Neural cell (in vitro differentiated cells): ENCODE results near the gene GTPBP2. TPM values are rescaled to one million over a fixed set of nuclear protein-coding genes. Genes with fewer than 3 reads are reported as not detected.

Source experiments
- H2AFZ ChIP-seq: fragments of 200-600, 300-800 bp; sonication (generic), shearing (Covaris generic); 2 replicates; pipeline ENCODE4 v1.6.0; 2014; ENCODE audit warnings: low read depth, mild to moderate bottlenecking, antibody characterized with exemption, low read length, moderate library complexity
- H3F3A ChIP-seq: fragments of 200-600 bp; shearing (Covaris generic); 2 replicates; pipeline ENCODE4 v1.6.1; 2016; ENCODE audit warnings: mild to moderate bottlenecking, moderate library complexity, mixed read lengths, antibody characterized with exemption, low read length; ENCODE audit not compliant: insufficient read depth, poor library complexity, severe bottlenecking
- H3K27ac ChIP-seq: fragments of 200-600, 300-800 bp; sonication (generic), shearing (Covaris generic); 2 replicates; pipeline ENCODE4 v1.5.1; 2014; ENCODE audit warnings: mild to moderate bottlenecking, low read length, moderate library complexity
- H3K27me3 ChIP-seq: fragments of 300-800, 200-600 bp; sonication (generic), shearing (Covaris generic); 2 replicates; pipeline ENCODE4 v1.6.0; 2014; ENCODE audit warnings: mild to moderate bottlenecking, low read depth, low read length, moderate library complexity; ENCODE audit not compliant: insufficient read depth
- H3K36me3 ChIP-seq: fragments of 300-800, 200-600 bp; sonication (generic), shearing (Covaris generic); 2 replicates; pipeline ENCODE4 v1.5.1; 2014; ENCODE audit warnings: mild to moderate bottlenecking, antibody characterized with exemption, low read length, moderate library complexity; ENCODE audit not compliant: insufficient read depth
- H3K4me2 ChIP-seq: fragments of 300-800, 200-600 bp; sonication (generic), shearing (Covaris generic); 2 replicates; pipeline ENCODE4 v1.6.0; 2014; ENCODE audit warnings: mild to moderate bottlenecking, low read length
- H3K4me3 ChIP-seq: fragments of 300-800, 200-600 bp; sonication (generic), shearing (Covaris generic); 2 replicates; pipeline ENCODE4 v1.5.1; 2014; ENCODE audit warnings: mild to moderate bottlenecking, low read length, moderate library complexity
- H3K79me2 ChIP-seq: fragments of 200-600 bp; shearing (Covaris generic); replicated peaks from 2 replicates; pipeline ENCODE4 v1.6.0; 2014; ENCODE audit warnings: mild to moderate bottlenecking, low read length, moderate library complexity; ENCODE audit not compliant: insufficient read depth
- H3K9ac ChIP-seq: fragments of 300-800, 200-600 bp; sonication (generic), shearing (Covaris generic); 2 replicates; pipeline ENCODE4 v1.6.1; 2016; ENCODE audit warnings: mild to moderate bottlenecking, low read length, mixed read lengths
- H3K9me2 ChIP-seq: fragments of 200-600 bp; shearing (Covaris generic); 2 replicates; pipeline ENCODE4 v1.6.1; 2016; ENCODE audit warnings: mild to moderate bottlenecking, low read length, mixed read lengths; ENCODE audit not compliant: insufficient read depth
- H3K9me3 ChIP-seq: fragments of 200-600, 300-800 bp; sonication (generic), shearing (Covaris generic); 2 replicates; pipeline ENCODE4 v1.6.1; 2016; ENCODE audit warnings: mild to moderate bottlenecking, mixed run types, low read length, moderate library complexity, mixed read lengths
- H4K20me1 ChIP-seq: fragments of 200-600 bp; shearing (Covaris generic); 2 replicates; pipeline ENCODE4 v1.6.1; 2016; ENCODE audit warnings: mild to moderate bottlenecking, mixed run types; ENCODE audit not compliant: insufficient read depth
- CTCF ChIP-seq: fragments of 450-650 bp; IDR thresholded peaks from 2 replicates; pipeline ENCODE4 v1.5.1; 2014; ENCODE audit warnings: antibody characterized with exemption, mild to moderate bottlenecking, moderate library complexity; ENCODE audit not compliant: poor library complexity, severe bottlenecking
- EP300 ChIP-seq: fragments of 450-650 bp; conservative IDR thresholded peaks from 2 replicates; pipeline ENCODE4 v1.6.1; 2014; ENCODE audit warnings: antibody characterized with exemption, mild to moderate bottlenecking, moderate library complexity; ENCODE audit not compliant: poor library complexity, severe bottlenecking
- EZH2 ChIP-seq: fragments of 200-600, 300-800 bp; shearing (Covaris generic), sonication (generic); IDR thresholded peaks from 2 replicates; pipeline ENCODE4 v1.6.1; 2014; ENCODE audit warnings: antibody characterized with exemption, low read length, borderline replicate concordance, mild to moderate bottlenecking; ENCODE audit not compliant: insufficient read depth, poor library complexity, severe bottlenecking
- MXI1 ChIP-seq: fragments of 450-650 bp; conservative IDR thresholded peaks from 2 replicates; pipeline ENCODE4 v1.6.1; 2014; ENCODE audit warnings: antibody characterized with exemption, mild to moderate bottlenecking; ENCODE audit not compliant: poor library complexity, severe bottlenecking
- POLR2AphosphoS5 ChIP-seq: IDR thresholded peaks from 2 replicates; pipeline ENCODE4 v1.6.1; 2012
- RAD21 ChIP-seq: fragments of 450-650 bp; conservative IDR thresholded peaks from 2 replicates; pipeline ENCODE4 v1.6.1; 2014; ENCODE audit warnings: antibody characterized with exemption, mild to moderate bottlenecking, moderate library complexity
- REST ChIP-seq: IDR thresholded peaks from 2 replicates; pipeline ENCODE4 v1.6.1; 2012; ENCODE audit warnings: borderline replicate concordance
- SMC3 ChIP-seq: fragments of 450-650 bp; conservative IDR thresholded peaks from 2 replicates; pipeline ENCODE4 v1.6.1; 2014; ENCODE audit warnings: antibody characterized with exemption, mild to moderate bottlenecking, moderate library complexity; ENCODE audit not compliant: poor library complexity
- TAF1 ChIP-seq: IDR thresholded peaks from 2 replicates; pipeline ENCODE4 v1.6.1; 2012; ENCODE audit warnings: low read depth
- polyA plus RNA-seq: library from polyadenylated mRNA; depleted of rRNA; stranded (reverse); fragments of >200 nt; gene quantifications from 2 replicates; pipeline ENCODE4 v1.2.3, GENCODE V29; 2014

GTPBP2 gene
- polyA plus RNA-seq, 1 donor from 2014 or later, result 103 TPM

GRCh38 chr6:43616725-43617472, 12.2 kb downstream of the GTPBP2 start:
- Histone ChIP-seq H3K36me3 (no peaks in the 10 kb centered on the region), H3K27me3 (no peaks in the 10 kb centered on the region)

GRCh38 chr6:43614396-43614730, 14.7 kb downstream of the GTPBP2 start:
- H2AFZ ChIP-seq, result no peak overlapping the region
- no peak overlapping the region for H3K9ac ChIP-seq
- no peak overlapping the region for H3K4me3 ChIP-seq
- no peaks in the 10 kb centered on the region for H3K9me3 ChIP-seq
- H3K36me3 ChIP-seq, result no peaks in the 10 kb centered on the region
- no peak overlapping the region for H3K27ac ChIP-seq
- TF ChIP-seq EZH2 (no peak), MXI1 (no peak), CTCF (no peak), SMC3 (no peak), REST (no peak), POLR2AphosphoS5 (no peak), RAD21 (no peak), EP300 (no peak), TAF1 (no peak)
- H3K27me3 ChIP-seq, result no peaks in the 10 kb centered on the region
- H3K79me2 ChIP-seq, result no peaks in the 10 kb centered on the region
- no peak overlapping the region for H3K4me2 ChIP-seq
- H3F3A ChIP-seq, result no peaks in the 10 kb centered on the region
- no peaks in the 10 kb centered on the region for H4K20me1 ChIP-seq
- H3K9me2 ChIP-seq, result no peaks in the 10 kb centered on the region

More at GRCh38 chr6:43616725-43617472, 12.2 kb downstream of the GTPBP2 start:
- H3K9ac ChIP-seq, result no peak overlapping the region
- H4K20me1 ChIP-seq, result no peaks in the 10 kb centered on the region
- H3K9me3 ChIP-seq, result no peaks in the 10 kb centered on the region
- no peak overlapping the region for H3K4me2 ChIP-seq
- H3K4me3 ChIP-seq, result no peak overlapping the region
- H3K27ac ChIP-seq, result no peak overlapping the region
- no peaks in the 10 kb centered on the region for H3K9me2 ChIP-seq
- H2AFZ ChIP-seq, result no peak overlapping the region
- no peaks in the 10 kb centered on the region for H3K79me2 ChIP-seq
- no peaks in the 10 kb centered on the region for H3F3A ChIP-seq
- TF ChIP-seq TAF1 (no peak), SMC3 (no peak)
